Measurements from ENCODE around the gene NCAPH2.

The NCAPH2 gene

GRCh38 chr22:50529897-50530579 is 22.0 kb downstream of the NCAPH2 start, which contains the start of gene TYMP:
TYMP (minus strand) TSS chr22:50530012; CDS start chr22:50529709, 303 bp downstream.
- ChIA-PET CTCF (no interaction called here), POLR2A (no interaction called here)
- TF ChIP-seq TARDBP (IDR thresholded peaks at IDR 0.05) (no peak), L3MBTL2 (conservative IDR thresholded peaks at IDR 0.05) (no peak; the same call in 1 of the 2 replicates), SUZ12 (IDR thresholded peaks at IDR 0.05) (no peak), ARNT (IDR thresholded peaks at IDR 0.05) (no peak), ZNF384 (IDR thresholded peaks at IDR 0.05) (no peak), SP1 (IDR thresholded peaks at IDR 0.05) (no peak), FOXK2 (IDR thresholded peaks at IDR 0.05) (no peak), FOXM1 (IDR thresholded peaks at IDR 0.05; ENCODE audit: borderline replicate concordance) (no peak), HDGF (IDR thresholded peaks at IDR 0.05; ENCODE audit: borderline replicate concordance) (no peak), FOXA1 (IDR thresholded peaks at IDR 0.05) (no peak), LEF1 (IDR thresholded peaks at IDR 0.05; ENCODE audit: borderline replicate concordance) (no peak), CTBP1 (IDR thresholded peaks at IDR 0.05; ENCODE audit: borderline replicate concordance) (no peak), BHLHE40 (IDR thresholded peaks at IDR 0.05; ENCODE audit: borderline replicate concordance) (no peak), NFRKB (IDR thresholded peaks at IDR 0.05) (no peak)
- no peak for DNase-seq (ENCODE audit: extremely low spot score)

- ChIA-PET POLR2A (no interaction called here), CTCF (no interaction called here)
- TF ChIP-seq L3MBTL2 (conservative IDR thresholded peaks at IDR 0.05) (no peak), BHLHE40 (IDR thresholded peaks at IDR 0.05; ENCODE audit: borderline replicate concordance) (no peak), ELF4 (IDR thresholded peaks at IDR 0.05) (no peak), SP1 (IDR thresholded peaks at IDR 0.05) (no peak), TARDBP (IDR thresholded peaks at IDR 0.05) (no peak), FOXK2 (IDR thresholded peaks at IDR 0.05) (no peak), SUZ12 (IDR thresholded peaks at IDR 0.05) (no peak), ARNT (IDR thresholded peaks at IDR 0.05) (no peak), FOXA1 (IDR thresholded peaks at IDR 0.05) (no peak), ZNF384 (IDR thresholded peaks at IDR 0.05) (no peak), FOXM1 (IDR thresholded peaks at IDR 0.05; ENCODE audit: borderline replicate concordance) (no peak)
- TF ChIP-seq, protein P1, sequence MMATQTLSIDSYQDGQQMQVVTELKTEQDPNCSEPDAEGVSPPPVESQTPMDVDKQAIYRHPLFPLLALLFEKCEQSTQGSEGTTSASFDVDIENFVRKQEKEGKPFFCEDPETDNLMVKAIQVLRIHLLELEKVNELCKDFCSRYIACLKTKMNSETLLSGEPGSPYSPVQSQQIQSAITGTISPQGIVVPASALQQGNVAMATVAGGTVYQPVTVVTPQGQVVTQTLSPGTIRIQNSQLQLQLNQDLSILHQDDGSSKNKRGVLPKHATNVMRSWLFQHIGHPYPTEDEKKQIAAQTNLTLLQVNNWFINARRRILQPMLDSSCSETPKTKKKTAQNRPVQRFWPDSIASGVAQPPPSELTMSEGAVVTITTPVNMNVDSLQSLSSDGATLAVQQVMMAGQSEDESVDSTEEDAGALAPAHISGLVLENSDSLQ (IDR thresholded peaks at IDR 0.05) = no peak
- DNase-seq (ENCODE audit: extremely low spot score) = no peak
These were observed 22.5 kb downstream of the NCAPH2 start for GRCh38 chr22:50530580-50530876.

- CTCF ChIA-PET = no interaction called here
- DNase-seq (ENCODE audit: extremely low spot score) = no peak
- TF ChIP-seq FOXA1 (IDR thresholded peaks at IDR 0.05) (no peak), CTBP1 (IDR thresholded peaks at IDR 0.05; ENCODE audit: borderline replicate concordance) (no peak), TARDBP (IDR thresholded peaks at IDR 0.05) (no peak), NFRKB (IDR thresholded peaks at IDR 0.05) (no peak), ELF4 (IDR thresholded peaks at IDR 0.05) (no peak), ZNF384 (IDR thresholded peaks at IDR 0.05) (no peak), L3MBTL2 (conservative IDR thresholded peaks at IDR 0.05) (no peak; the same call in 1 of the 2 replicates), BHLHE40 (IDR thresholded peaks at IDR 0.05; ENCODE audit: borderline replicate concordance) (no peak), FOXK2 (IDR thresholded peaks at IDR 0.05) (no peak), SP1 (IDR thresholded peaks at IDR 0.05) (no peak), LEF1 (IDR thresholded peaks at IDR 0.05; ENCODE audit: borderline replicate concordance) (no peak), FOXM1 (IDR thresholded peaks at IDR 0.05; ENCODE audit: borderline replicate concordance) (no peak), SUZ12 (IDR thresholded peaks at IDR 0.05) (no peak), ARNT (IDR thresholded peaks at IDR 0.05) (no peak), HDGF (IDR thresholded peaks at IDR 0.05; ENCODE audit: borderline replicate concordance) (no peak)
- TF ChIP-seq, protein P1 (IDR thresholded peaks at IDR 0.05) = no peak
- POLR2A ChIA-PET = no interaction called here
These were observed 23.0 kb downstream of the NCAPH2 start for GRCh38 chr22:50530877-50531545.

DNA sequence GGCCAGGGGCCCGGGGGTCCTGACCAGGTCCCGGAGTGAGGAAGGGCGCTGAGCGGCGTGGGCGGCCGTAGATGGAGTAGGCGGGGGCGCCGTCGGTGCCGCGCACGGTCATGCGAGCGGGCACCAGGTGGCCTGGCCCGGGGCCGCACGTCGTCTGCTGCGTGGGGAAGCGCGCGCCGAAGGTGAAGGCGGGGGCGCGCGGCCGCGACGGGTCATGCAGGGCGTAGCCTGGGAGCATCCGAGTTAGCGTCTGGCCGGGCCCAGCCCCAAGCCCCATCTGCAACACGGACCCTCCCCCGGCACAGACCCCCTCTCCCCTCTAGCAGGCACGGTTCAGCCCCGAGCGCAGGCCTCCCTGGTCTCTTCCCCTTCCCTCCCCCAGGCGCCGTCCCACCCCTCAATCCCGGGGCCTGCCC is 23.5 kb downstream of the NCAPH2 start:
- no peak for DNase-seq (ENCODE audit: extremely low spot score)
- CTCF ChIA-PET = no interaction called here
- TF ChIP-seq ARNT (IDR thresholded peaks at IDR 0.05) (no peak), ELF4 (IDR thresholded peaks at IDR 0.05) (no peak), SUZ12 (IDR thresholded peaks at IDR 0.05) (no peak), SP1 (IDR thresholded peaks at IDR 0.05) (no peak), TARDBP (IDR thresholded peaks at IDR 0.05) (no peak), L3MBTL2 (conservative IDR thresholded peaks at IDR 0.05) (no peak), ZNF384 (IDR thresholded peaks at IDR 0.05) (no peak), NFRKB (IDR thresholded peaks at IDR 0.05) (no peak), LEF1 (IDR thresholded peaks at IDR 0.05; ENCODE audit: borderline replicate concordance) (no peak), BHLHE40 (IDR thresholded peaks at IDR 0.05; ENCODE audit: borderline replicate concordance) (no peak), HDGF (IDR thresholded peaks at IDR 0.05; ENCODE audit: borderline replicate concordance) (no peak), FOXA1 (IDR thresholded peaks at IDR 0.05) (no peak), FOXM1 (IDR thresholded peaks at IDR 0.05; ENCODE audit: borderline replicate concordance) (no peak), FOXK2 (IDR thresholded peaks at IDR 0.05) (no peak), CTBP1 (IDR thresholded peaks at IDR 0.05; ENCODE audit: borderline replicate concordance) (no peak)
- TF ChIP-seq, protein P1 (IDR thresholded peaks at IDR 0.05) = no peak
- POLR2A ChIA-PET = no interaction called here

DNA sequence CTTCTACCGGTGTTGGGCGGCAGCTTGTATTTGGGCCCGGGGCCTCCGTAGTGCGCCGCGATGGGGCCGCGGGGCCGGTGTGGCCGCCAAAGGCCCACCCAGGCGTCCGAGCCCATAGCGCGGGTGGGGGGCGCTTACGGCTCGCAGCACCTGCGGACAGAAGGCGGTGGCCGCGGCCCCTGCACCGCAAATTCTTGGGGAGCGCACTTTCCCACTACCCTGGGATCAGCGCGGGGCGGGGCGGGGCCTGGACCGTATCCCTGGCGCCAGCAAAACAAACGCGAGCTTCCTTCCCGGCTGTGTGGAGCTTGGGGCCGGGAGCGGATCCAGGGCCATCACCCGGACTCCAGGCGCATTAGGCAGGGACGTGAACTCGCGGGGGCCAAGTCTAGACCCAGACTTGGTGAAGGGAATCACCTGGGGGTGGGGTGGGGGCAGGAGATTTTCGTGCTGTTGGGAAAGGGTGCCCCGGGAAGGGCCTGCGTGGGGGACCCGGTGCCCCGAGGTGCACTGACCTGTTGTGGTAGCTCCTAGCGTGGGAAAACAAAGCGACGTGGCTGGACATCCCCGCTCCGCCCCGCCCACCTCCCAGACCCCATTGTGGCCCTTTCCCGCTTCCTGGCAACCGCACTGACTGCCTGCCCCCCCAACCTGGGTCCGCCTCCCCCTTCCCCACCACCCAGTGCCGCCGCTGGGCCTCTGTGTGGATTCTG is 24.1 kb downstream of the NCAPH2 start:
- TF ChIP-seq BHLHE40 (IDR thresholded peaks at IDR 0.05; ENCODE audit: borderline replicate concordance) (no peak), SUZ12 (IDR thresholded peaks at IDR 0.05) (no peak), ARNT (IDR thresholded peaks at IDR 0.05) (no peak), SP1 (IDR thresholded peaks at IDR 0.05) (no peak), L3MBTL2 (conservative IDR thresholded peaks at IDR 0.05) (no peak), ELF4 (IDR thresholded peaks at IDR 0.05) (no peak), NFRKB (IDR thresholded peaks at IDR 0.05) (no peak), FOXK2 (IDR thresholded peaks at IDR 0.05) (no peak), LEF1 (IDR thresholded peaks at IDR 0.05; ENCODE audit: borderline replicate concordance) (no peak), FOXA1 (IDR thresholded peaks at IDR 0.05) (no peak), TARDBP (IDR thresholded peaks at IDR 0.05) (no peak), HDGF (IDR thresholded peaks at IDR 0.05; ENCODE audit: borderline replicate concordance) (no peak), ZNF384 (IDR thresholded peaks at IDR 0.05) (no peak), FOXM1 (IDR thresholded peaks at IDR 0.05; ENCODE audit: borderline replicate concordance) (no peak), CTBP1 (IDR thresholded peaks at IDR 0.05; ENCODE audit: borderline replicate concordance) (no peak)
- TF ChIP-seq, protein P1 (IDR thresholded peaks at IDR 0.05) = no peak
- POLR2A ChIA-PET = no interaction called here
- DNase-seq (ENCODE audit: extremely low spot score) = no peak

More for the DNA sequence above, 24.1 kb downstream of the NCAPH2 start:
- CTCF ChIA-PET = no interaction called here
